22Rv1 (cell line): ENCODE data around the gene RPL39L.

ENCODE experiments used
- CTCF ChIP-seq: fragments of 450-650 bp; IDR thresholded peaks from 2 replicates; pipeline ENCODE4 v1.5.1; 2017; ENCODE audit warnings: mild to moderate bottlenecking
- ZFX ChIP-seq: fragments of 450-650 bp; IDR thresholded peaks from 2 replicates; pipeline ENCODE4 v1.6.1; 2017; ENCODE audit warnings: antibody characterized with exemption, borderline replicate concordance

DNA sequence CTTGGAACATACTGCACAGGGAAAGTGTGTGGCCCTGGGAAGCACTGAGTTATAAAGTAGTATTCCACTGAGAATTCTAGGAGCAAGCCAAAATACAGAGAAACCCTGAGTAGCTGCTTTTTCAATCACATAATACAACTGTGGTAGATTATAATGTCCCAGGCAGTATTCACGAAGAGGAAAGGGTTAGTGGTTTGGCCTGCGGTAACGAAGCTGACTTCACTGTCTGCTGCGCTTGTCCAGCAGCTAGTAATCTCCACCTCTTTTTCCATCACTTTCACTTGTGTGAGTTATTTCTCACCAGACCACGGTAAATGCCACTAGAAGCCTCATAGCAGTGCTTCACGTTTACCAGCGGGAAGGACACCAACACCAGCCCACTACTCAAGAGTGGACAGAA, 34.4 kb downstream of the RPL39L start:
- TF ChIP-seq CTCF (no peak), ZFX (no peak)
